Activated CD8-positive, alpha-beta T cell treated with anti-CD3 and anti-CD28 coated beads, Interleukin-2, amount 10 ng/mL, durations not matched to agents 7 days and 5 days (primary cell): ENCODE results near the gene MYO1G. TPM values are rescaled to one million over a fixed set of nuclear protein-coding genes. Genes with fewer than 3 reads are reported as not detected.
A peak's percentile ranks its signal among the peaks of the same experiment; 100 is the strongest.

ENCODE experiments used
- ATAC-seq: fragments of 150-1000 bp; cut with Tn5 transposase; one replicate; pipeline ENCODE4 v1.10.0; 2021; ENCODE audit warnings: moderate library complexity
- CTCF ChIA-PET: fragments of 350-600 bp; sonication (Branson Sonifier 250); formaldehyde crosslinking; loops from one replicate; lab custom pipeline; 2021; ENCODE audit warnings: antibody characterized with exemption; lab: Charles Lee
- POLR2A ChIA-PET: fragments of 350-600 bp; sonication (Branson Sonifier 250); formaldehyde crosslinking; loops from one replicate; lab custom pipeline; 2021; ENCODE audit warnings: antibody characterized with exemption; lab: Charles Lee
- DNase-seq: peaks from one replicate; pipeline ENCODE4 v3.0.0-alpha.2; 2020
- H3K27ac Mint-ChIP-seq: one replicate; pipeline ENCODE4 v1.8.0; 2021; ENCODE audit warnings: mild to moderate bottlenecking, mixed read lengths
- H3K27me3 Mint-ChIP-seq: one replicate; pipeline ENCODE4 v1.8.0; 2021; ENCODE audit warnings: low read depth, mixed read lengths
- H3K36me3 Mint-ChIP-seq: one replicate; pipeline ENCODE4 v1.8.0; 2021; ENCODE audit warnings: low read depth, mixed read lengths
- H3K4me1 Mint-ChIP-seq: one replicate; pipeline ENCODE4 v1.8.0; 2021; ENCODE audit warnings: low read depth, mixed read lengths
- H3K4me3 Mint-ChIP-seq: one replicate; pipeline ENCODE4 v1.8.0; 2021; ENCODE audit warnings: mild to moderate bottlenecking, mixed read lengths
- H3K9me3 Mint-ChIP-seq: one replicate; pipeline ENCODE4 v1.8.0; 2022; ENCODE audit warnings: mixed read lengths; ENCODE audit not compliant: insufficient read depth
- total RNA-seq, 2 experiments: library from RNA; stranded (reverse); gene quantifications; one replicate each; pipeline ENCODE4 v1.2.3, GENCODE V29; 2021

MYO1G gene
- total RNA-seq, 2 experiments from 2014 or later = 435 to 453 TPM

DNA sequence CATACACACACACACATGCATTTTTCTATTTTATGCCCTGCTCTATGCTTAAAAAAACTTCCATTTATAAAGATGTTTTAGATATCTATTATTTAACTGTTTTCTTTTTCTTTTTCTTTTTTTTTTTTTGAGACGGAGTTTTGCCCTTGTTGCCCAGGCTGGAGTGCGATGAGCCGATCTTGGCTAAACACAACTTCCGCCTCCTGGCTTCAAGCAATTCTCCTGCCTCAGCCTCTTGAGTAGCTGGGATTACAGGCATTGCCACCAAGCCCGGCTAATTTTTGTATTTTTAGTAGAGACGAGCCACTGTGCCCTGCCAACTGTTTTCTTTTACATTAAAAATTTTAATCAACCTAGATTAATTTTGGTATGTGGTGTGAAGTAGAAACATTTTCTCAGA is 47.9 kb downstream of the MYO1G start:
- Mint-ChIP-seq H3K4me3 (no peak overlapping the region), H3K27ac (no peak overlapping the region), H3K4me1 (peaks cover 2% of the 10 kb centered on the region), H3K9me3 (no peaks in the 10 kb centered on the region), H3K27me3 (peaks cover 28% of the 10 kb centered on the region), H3K36me3 (no peaks in the 10 kb centered on the region)
- CTCF ChIA-PET = no interaction called here
- ATAC-seq = no peak
- no peak for DNase-seq
- POLR2A ChIA-PET = no interaction called here

GRCh38 chr7:44922351-44922694 is 56.5 kb downstream of the MYO1G start:
- DNase-seq (no peak), ATAC-seq (peak; percentile 34)
- Mint-ChIP-seq H3K9me3 (no peaks in the 10 kb centered on the region), H3K4me1 (peaks cover 25% of the 10 kb centered on the region), H3K36me3 (no peaks in the 10 kb centered on the region), H3K27ac (no peak overlapping the region), H3K27me3 (peaks cover 9% of the 10 kb centered on the region), H3K4me3 (no peak overlapping the region)
- ChIA-PET CTCF (interaction anchor here (0.7 to 6.5 kb wide), 12 partner anchors 9 to 213 kb away, joined by 3 to 96 read pairs (median 6); partner anchors contain the start of gene H2AZ2), POLR2A (interaction anchor here (0.6 to 3.9 kb wide), 2 partner anchors 37 to 340 kb away, joined by 3 to 25 read pairs; partner anchors contain the start of gene PURB)

DNA sequence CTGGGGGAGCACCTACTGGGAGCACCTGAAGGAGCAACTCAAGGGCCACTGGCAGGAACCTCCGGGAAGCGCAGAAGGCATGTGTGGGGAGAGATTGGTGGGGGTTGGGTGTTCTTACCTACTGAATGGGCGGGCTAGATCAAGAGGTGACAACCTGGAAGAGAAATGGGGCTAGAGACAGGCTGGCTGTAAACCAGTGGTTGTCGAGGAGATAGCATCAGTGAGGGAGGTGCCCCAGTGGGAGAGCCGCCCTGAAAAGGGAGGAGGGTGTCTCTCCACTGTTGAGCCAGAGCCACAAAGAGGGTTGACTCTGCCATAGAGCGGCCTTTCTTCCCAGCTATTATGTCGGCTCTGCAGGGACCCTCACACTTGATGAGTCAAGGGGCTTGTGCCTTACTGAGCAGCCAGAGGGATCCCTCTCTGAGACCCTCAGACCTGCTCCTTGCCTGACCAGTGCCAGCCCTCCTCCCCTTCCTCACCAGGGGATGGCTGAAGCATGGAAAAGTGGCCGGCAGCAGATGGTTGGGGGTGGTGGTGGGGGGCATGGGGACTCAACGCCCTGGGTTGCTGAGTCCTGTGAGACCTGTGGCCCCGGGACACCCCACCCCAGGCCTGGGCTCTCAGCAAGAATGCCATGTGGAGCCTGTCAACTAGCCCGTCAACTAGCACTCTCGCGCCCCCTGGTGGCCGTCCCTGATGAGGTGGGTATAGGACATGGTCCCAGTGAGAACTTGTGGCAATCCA is 57.0 kb downstream of the MYO1G start:
- CTCF ChIA-PET = interaction anchor here (0.9 to 6.5 kb wide), 12 partner anchors 9 to 214 kb away, joined by 4 to 96 read pairs (median 8); partner anchors contain the start of gene H2AZ2

GRCh38 chr7:44920119-44920518 is 58.7 kb downstream of the MYO1G start:
- Mint-ChIP-seq H3K27me3 (peaks cover 2% of the 10 kb centered on the region), H3K4me3 (no peak overlapping the region), H3K4me1 (peaks cover 30% of the 10 kb centered on the region), H3K36me3 (no peaks in the 10 kb centered on the region), H3K9me3 (no peaks in the 10 kb centered on the region), H3K27ac (peak overlapping the region; percentile 34)
- POLR2A ChIA-PET = interaction anchor here (0.6 to 3.9 kb wide), 5 partner anchors 29 to 319 kb away, joined by 4 to 25 read pairs (median 7); partner anchors contain the start of genes H2AZ2 and PURB
- CTCF ChIA-PET = interaction anchor here (0.8 to 6.5 kb wide), 15 partner anchors 13 to 314 kb away, joined by 3 to 96 read pairs (median 4); partner anchors contain the start of genes H2AZ2, OGDH, PURB and TBRG4
- ATAC-seq (no peak), DNase-seq (no peak)

More for the DNA sequence above, 57.0 kb downstream of the MYO1G start:
- peak; percentile 98 for ATAC-seq
- Mint-ChIP-seq H3K4me1 (peaks cover 25% of the 10 kb centered on the region), H3K36me3 (no peaks in the 10 kb centered on the region), H3K9me3 (no peaks in the 10 kb centered on the region), H3K27ac (peak overlapping the region; percentile 39), H3K4me3 (no peak overlapping the region), H3K27me3 (peaks cover 7% of the 10 kb centered on the region)
- DNase-seq = peak; percentile 97
- POLR2A ChIA-PET = interaction anchor here (3.9 kb wide), 1 partner anchor 37 kb away, joined by 25 read pairs; the partner anchor contains the start of gene PURB

- no peaks in the 10 kb centered on the region for H3K36me3 Mint-ChIP-seq
- no peak overlapping the region for H3K4me3 Mint-ChIP-seq
- POLR2A ChIA-PET = interaction anchor here (0.6 to 2.0 kb wide), 5 partner anchors 15 to 119 kb away, joined by 3 to 11 read pairs (median 3); partner anchors contain the start of genes H2AZ2 and PURB
- ATAC-seq (no peak), DNase-seq (no peak)
- CTCF ChIA-PET = interaction anchor here (5.1 to 6.5 kb wide), 2 partner anchors 60 to 70 kb away, joined by 32 to 96 read pairs; partner anchors contain the start of gene H2AZ2
- H3K27ac Mint-ChIP-seq = no peak overlapping the region
- no peaks in the 10 kb centered on the region for H3K27me3 Mint-ChIP-seq
- peaks cover 47% of the 10 kb centered on the region for H3K4me1 Mint-ChIP-seq
- no peaks in the 10 kb centered on the region for H3K9me3 Mint-ChIP-seq
Measured at GRCh38 chr7:44918029-44918428, 60.8 kb downstream of the MYO1G start.

- ATAC-seq (no peak), DNase-seq (no peak)
- Mint-ChIP-seq H3K36me3 (no peaks in the 10 kb centered on the region), H3K4me1 (peaks cover 47% of the 10 kb centered on the region), H3K9me3 (no peaks in the 10 kb centered on the region), H3K27ac (no peak overlapping the region), H3K4me3 (no peak overlapping the region), H3K27me3 (no peaks in the 10 kb centered on the region)
- ChIA-PET CTCF (interaction anchor here (6.5 kb wide), 1 partner anchor 59 kb away, joined by 96 read pairs; no protein-coding TSS in a partner anchor), POLR2A (interaction anchor here (0.6 to 2.0 kb wide), 3 partner anchors 25 to 53 kb away, joined by 3 to 11 read pairs (median 4); partner anchors contain the start of gene PURB)
Measured at GRCh38 chr7:44917465-44917864, 61.4 kb downstream of the MYO1G start.

- POLR2A ChIA-PET = interaction anchor here (0.6 to 1.4 kb wide), 10 partner anchors 12 to 88 kb away, joined by 3 to 35 read pairs (median 3); partner anchors contain the start of genes H2AZ2 and PURB
- H3K27me3 Mint-ChIP-seq = no peaks in the 10 kb centered on the region
- DNase-seq (peak; percentile 85), ATAC-seq (peak; percentile 92)
- peaks cover 34% of the 10 kb centered on the region for H3K4me1 Mint-ChIP-seq
- CTCF ChIA-PET = interaction anchor here (1.0 to 1.4 kb wide), 5 partner anchors 21 to 58 kb away, joined by 4 to 9 read pairs (median 6); no protein-coding TSS in a partner anchor
- peak overlapping the region; percentile 86 for H3K27ac Mint-ChIP-seq
- H3K4me3 Mint-ChIP-seq = peak overlapping the region; percentile 13
- no peaks in the 10 kb centered on the region for H3K9me3 Mint-ChIP-seq
- no peaks in the 10 kb centered on the region for H3K36me3 Mint-ChIP-seq
Measured at GRCh38 chr7:44914992-44915607, 63.7 kb downstream of the MYO1G start.

DNA sequence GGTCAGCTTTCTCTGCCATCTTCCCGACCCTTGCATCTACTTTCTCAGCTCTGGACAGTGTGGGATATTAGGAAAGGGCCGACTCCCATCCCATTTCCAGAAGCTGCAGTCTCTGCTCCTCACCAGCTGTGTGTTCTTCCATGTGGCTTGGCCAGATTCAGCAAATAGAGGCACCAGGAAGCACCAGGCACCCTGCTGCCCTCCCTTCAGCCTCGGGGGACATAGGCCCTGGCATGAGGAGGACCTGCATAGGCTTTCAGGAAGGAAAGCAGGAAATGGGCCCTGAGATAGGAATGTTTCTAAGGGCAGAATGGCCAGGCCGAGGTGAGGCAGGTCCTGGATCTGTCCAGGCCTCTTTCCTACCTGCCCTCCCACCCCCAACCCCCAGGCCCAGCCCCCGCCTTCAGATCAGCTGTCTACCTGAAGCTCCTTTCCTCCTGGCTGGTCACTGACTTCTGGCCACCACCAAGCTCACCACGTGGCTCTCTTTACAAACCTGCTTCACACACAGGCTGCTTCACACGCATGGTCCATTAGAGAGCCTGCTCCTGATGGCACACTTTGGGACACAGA is 66.0 kb downstream of the MYO1G start:
- H3K4me1 Mint-ChIP-seq = peaks cover 27% of the 10 kb centered on the region
- no peak for ATAC-seq
- H3K36me3 Mint-ChIP-seq = no peaks in the 10 kb centered on the region
- H3K4me3 Mint-ChIP-seq = no peak overlapping the region
- no peaks in the 10 kb centered on the region for H3K9me3 Mint-ChIP-seq
- no peaks in the 10 kb centered on the region for H3K27me3 Mint-ChIP-seq
- no peak for DNase-seq
- peak overlapping the region; percentile 43 for H3K27ac Mint-ChIP-seq
- POLR2A ChIA-PET = interaction anchor here (1.0 to 2.3 kb wide), 3 partner anchors 21 to 48 kb away, joined by 3 to 26 read pairs (median 7); partner anchors contain the start of gene PURB
- CTCF ChIA-PET = interaction anchor here (1.2 to 1.7 kb wide), 4 partner anchors 9 to 61 kb away, joined by 3 to 9 read pairs (median 6); no protein-coding TSS in a partner anchor

Other genes starting within 250 kb of the MYO1G start
- 10 to 100 TPM; 77.8 to 80.7 TPM for gene ZMIZ2, start 230.2 kb downstream of the MYO1G start, total RNA-seq
- 1,000 to 10,000 TPM; 2,568 to 2,621 TPM for gene PPIA, start 182.3 kb downstream of the MYO1G start, total RNA-seq
- gene H2AZ2, start 130.9 kb downstream of the MYO1G start, total RNA-seq = 100 to 1,000 TPM; 435 to 439 TPM
- 10 to 100 TPM; 26.8 to 28.0 TPM for gene PURB, start 93.5 kb downstream of the MYO1G start, total RNA-seq
- gene CCM2, start 21.2 kb upstream of the MYO1G start, total RNA-seq = 10 to 100 TPM; 99.6 to 99.9 TPM
- under 1 TPM; 0.05 to 0.16 TPM for gene NACAD, start 110.0 kb upstream of the MYO1G start, total RNA-seq
- 100 to 1,000 TPM; 133 to 137 TPM for gene TBRG4, start 132.7 kb upstream of the MYO1G start, total RNA-seq
- gene RAMP3, start 178.8 kb upstream of the MYO1G start, total RNA-seq = not detected